Sciatic nerve (tissue), 2 donors: ENCODE measurements around the gene ABCC6. TPM values are rescaled to one million over a fixed set of nuclear protein-coding genes. Genes with fewer than 3 reads are reported as not detected.
"Not testable (repeated sequence)": the region's sequence is repeated elsewhere in the genome, so short reads cannot be mapped to it uniquely, and the experiment has no call there.

ENCODE experiments used
- ATAC-seq: fragments of 200-7000 bp; cut with Tn5 transposase; one replicate; pipeline ENCODE4 v1.9.1; 2020; ENCODE audit warnings: mild to moderate bottlenecking, moderate library complexity
- DNase-seq: peaks from one replicate; pipeline ENCODE4 v3.0.0-alpha.2; 2020; ENCODE audit warnings: low spot score
- intact Hi-C: fragments of 100-400 bp; cut with DNase I; formaldehyde crosslinking; loops from one replicate; pipeline ENCODE4 v1.14.2; 2022
- total RNA-seq: library from RNA; stranded (reverse); fragmentation: NEBNext Ultra II Directional; extraction: Animal tissue kit (Norgen Biotek cat#: 25700); gene quantifications from one replicate; pipeline ENCODE4 v1.2.1, GENCODE V29; 2021
- donor health status: DM: no; HTN: no; CAD: no.
- donor health status: DM: no; HTN: no; CAD: no.

ABCC6 gene
- total RNA-seq, 1 donor from 2014 or later = 5.1 TPM

- intact Hi-C loops, DNase-seq, ATAC-seq: not testable (repeated sequence)
These were observed 22.9 kb downstream of the ABCC6 start for GRCh38 chr16:16200391-16200790.

- DNase-seq, intact Hi-C loops, ATAC-seq: not testable (repeated sequence)
These were observed 23.9 kb downstream of the ABCC6 start for GRCh38 chr16:16199428-16199827.

- DNase-seq (no peak), ATAC-seq (no peak)
- intact Hi-C loops = no loop called here
These were observed 25.3 kb downstream of the ABCC6 start for GRCh38 chr16:16197966-16198365.

GRCh38 chr16:16197331-16197730, 26.0 kb downstream of the ABCC6 start:
- intact Hi-C loops = no loop called here
- DNase-seq (no peak), ATAC-seq (no peak)

GRCh38 chr16:16196099-16196498, 27.2 kb downstream of the ABCC6 start:
- DNase-seq = no peak
- no peak for ATAC-seq
- intact Hi-C loops = no loop called here

- ATAC-seq (no peak), DNase-seq (no peak)
- intact Hi-C loops = no loop called here
These were observed 31.7 kb downstream of the ABCC6 start for GRCh38 chr16:16191493-16192167.

- intact Hi-C loops, ATAC-seq, DNase-seq: not testable (repeated sequence)
These were observed 32.3 kb downstream of the ABCC6 start for GRCh38 chr16:16190966-16191365.

GRCh38 chr16:16190546-16190945, 32.7 kb downstream of the ABCC6 start:
- intact Hi-C loops = no loop called here
- ATAC-seq = no peak
- no peak for DNase-seq

- ATAC-seq = no peak
- DNase-seq = no peak
- intact Hi-C loops = no loop called here
These were observed 33.5 kb downstream of the ABCC6 start for GRCh38 chr16:16189842-16190241.

GRCh38 chr16:16188827-16189226, 34.5 kb downstream of the ABCC6 start:
- ATAC-seq (no peak), DNase-seq (no peak)
- intact Hi-C loops = no loop called here

GRCh38 chr16:16186820-16187219, 36.5 kb downstream of the ABCC6 start:
- ATAC-seq (no peak), DNase-seq (no peak)
- intact Hi-C loops = no loop called here

GRCh38 chr16:16185095-16185494, 38.2 kb downstream of the ABCC6 start:
- no peak for ATAC-seq
- no peak for DNase-seq
- intact Hi-C loops = no loop called here

- no peak for DNase-seq
- ATAC-seq = no peak
- intact Hi-C loops = no loop called here
These were observed 38.7 kb downstream of the ABCC6 start for GRCh38 chr16:16184594-16184993.

- intact Hi-C loops = no loop called here
- ATAC-seq = no peak
- DNase-seq = no peak
These were observed 39.7 kb downstream of the ABCC6 start for GRCh38 chr16:16183562-16183961.

- intact Hi-C loops = no loop called here
- ATAC-seq = no peak
These were observed 40.4 kb downstream of the ABCC6 start for GRCh38 chr16:16182918-16183317.

GRCh38 chr16:16181748-16182147, 41.5 kb downstream of the ABCC6 start:
- intact Hi-C loops, DNase-seq, ATAC-seq: not testable (repeated sequence)

More at GRCh38 chr16:16182918-16183317, 40.4 kb downstream of the ABCC6 start:
- no peak for DNase-seq

GRCh38 chr16:16178455-16179162, 44.7 kb downstream of the ABCC6 start:
- ATAC-seq (no peak), DNase-seq (no peak)
- intact Hi-C loops = no loop called here

- intact Hi-C loops = no loop called here
- ATAC-seq = no peak
These were observed 47.0 kb downstream of the ABCC6 start for GRCh38 chr16:16176328-16176727.

GRCh38 chr16:16175296-16175695, 48.0 kb downstream of the ABCC6 start:
- ATAC-seq (no peak), DNase-seq (no peak)
- intact Hi-C loops = no loop called here

More at GRCh38 chr16:16176328-16176727, 47.0 kb downstream of the ABCC6 start:
- no peak for DNase-seq

- ATAC-seq (no peak), DNase-seq (no peak)
- intact Hi-C loops = no loop called here
These were observed 50.3 kb downstream of the ABCC6 start for GRCh38 chr16:16172991-16173390.
